Endometrial microvascular endothelial cells (primary cell): ENCODE results near the gene PANK2. TPM values are rescaled to one million over a fixed set of nuclear protein-coding genes. Genes with fewer than 3 reads are reported as not detected.

ENCODE experiments used
- in situ Hi-C: cut with HindIII; loops from 2 replicates; pipeline ENCODE4 v1.10.0; 2017; ENCODE audit warnings: low sequenced_read_pairs, low pct_unique_long_range_greater_than_20kb; ENCODE audit errors: inconsistent ontology term
- total RNA-seq: library from RNA; depleted of rRNA; stranded (reverse); fragments of >200 nt; gene quantifications from one replicate; pipeline ENCODE4 v1.2.3, GENCODE V29; 2015; ENCODE audit errors: inconsistent ontology term

PANK2 gene
- total RNA-seq, 1 donor from 2014 or later = 47.3 TPM

DNA sequence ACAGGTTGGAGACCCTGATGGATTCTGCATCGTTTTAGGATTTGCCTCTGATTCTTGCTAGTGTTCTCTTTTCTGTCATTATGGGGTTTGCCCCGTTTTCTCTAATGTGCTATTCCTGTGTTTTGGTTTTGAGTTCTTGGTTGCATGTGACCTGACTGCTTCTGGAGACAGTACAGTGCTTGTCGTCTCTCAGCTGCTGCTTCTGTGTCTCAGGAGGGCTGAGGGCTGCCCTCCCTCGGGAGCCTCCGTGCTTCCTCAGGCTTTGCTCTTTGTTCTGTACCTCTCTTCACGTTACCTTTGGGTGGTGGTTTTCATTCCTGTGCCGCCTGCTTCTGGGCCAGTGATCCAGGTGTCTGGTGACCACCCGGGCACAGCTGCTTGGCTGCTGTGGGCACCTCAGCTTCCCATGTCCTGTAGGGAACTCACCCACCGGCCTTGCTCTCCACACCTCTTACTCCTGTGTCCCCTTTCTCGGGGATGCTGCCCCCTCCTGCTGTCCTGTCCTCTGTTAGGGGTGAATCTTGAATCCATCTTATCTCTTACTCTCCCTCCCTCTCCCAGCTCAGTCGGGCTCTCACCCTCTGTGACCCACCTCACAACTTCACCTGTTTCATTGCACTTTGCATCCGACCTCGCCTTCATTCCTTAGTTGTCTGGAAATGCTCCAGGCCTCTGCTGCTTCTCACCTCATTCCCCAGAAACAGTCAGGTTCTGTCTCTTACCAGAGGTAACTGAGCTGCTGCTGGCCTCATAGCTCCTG lies 33.2 kb downstream of the PANK2 start:
- in situ Hi-C loops = no loop called here

DNA sequence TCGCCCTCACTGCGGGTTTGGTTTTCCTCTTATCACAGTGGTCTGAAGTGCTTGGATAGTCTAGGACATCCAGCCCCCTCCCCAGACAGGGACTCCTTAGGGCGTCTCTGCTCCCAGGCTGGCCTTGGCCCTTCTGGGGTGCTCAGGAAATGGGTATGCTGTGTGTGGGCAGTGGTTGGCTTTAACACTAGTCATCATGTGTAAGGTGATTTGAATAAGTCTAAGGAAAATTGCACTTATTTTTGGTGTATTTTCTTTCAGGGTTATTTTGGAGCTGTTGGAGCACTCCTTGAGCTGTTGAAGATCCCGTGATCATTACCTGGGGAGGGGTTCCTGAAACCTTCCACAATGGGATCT lies 33.8 kb downstream of the PANK2 start:
- in situ Hi-C loops = no loop called here

DNA sequence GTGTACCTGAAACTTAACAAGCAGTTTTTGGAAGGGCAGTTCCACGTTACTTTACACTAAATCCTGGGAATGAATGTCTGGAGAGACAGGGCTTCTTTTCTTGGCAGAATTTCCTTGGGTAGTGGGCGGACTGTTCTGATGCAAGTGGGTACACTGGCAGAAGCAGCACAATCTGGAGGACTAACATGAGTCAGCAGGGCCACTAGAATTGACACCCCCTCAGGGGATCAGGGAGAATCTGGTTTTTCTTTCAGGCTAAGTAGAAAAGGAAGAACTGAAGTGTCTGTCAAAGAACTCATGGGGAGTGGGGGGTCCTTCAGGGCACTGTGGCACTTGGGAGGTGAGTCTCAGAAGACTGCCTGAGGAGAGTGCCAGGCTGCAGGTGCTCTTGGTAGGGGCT lies 34.6 kb downstream of the PANK2 start:
- in situ Hi-C loops = no loop called here

DNA sequence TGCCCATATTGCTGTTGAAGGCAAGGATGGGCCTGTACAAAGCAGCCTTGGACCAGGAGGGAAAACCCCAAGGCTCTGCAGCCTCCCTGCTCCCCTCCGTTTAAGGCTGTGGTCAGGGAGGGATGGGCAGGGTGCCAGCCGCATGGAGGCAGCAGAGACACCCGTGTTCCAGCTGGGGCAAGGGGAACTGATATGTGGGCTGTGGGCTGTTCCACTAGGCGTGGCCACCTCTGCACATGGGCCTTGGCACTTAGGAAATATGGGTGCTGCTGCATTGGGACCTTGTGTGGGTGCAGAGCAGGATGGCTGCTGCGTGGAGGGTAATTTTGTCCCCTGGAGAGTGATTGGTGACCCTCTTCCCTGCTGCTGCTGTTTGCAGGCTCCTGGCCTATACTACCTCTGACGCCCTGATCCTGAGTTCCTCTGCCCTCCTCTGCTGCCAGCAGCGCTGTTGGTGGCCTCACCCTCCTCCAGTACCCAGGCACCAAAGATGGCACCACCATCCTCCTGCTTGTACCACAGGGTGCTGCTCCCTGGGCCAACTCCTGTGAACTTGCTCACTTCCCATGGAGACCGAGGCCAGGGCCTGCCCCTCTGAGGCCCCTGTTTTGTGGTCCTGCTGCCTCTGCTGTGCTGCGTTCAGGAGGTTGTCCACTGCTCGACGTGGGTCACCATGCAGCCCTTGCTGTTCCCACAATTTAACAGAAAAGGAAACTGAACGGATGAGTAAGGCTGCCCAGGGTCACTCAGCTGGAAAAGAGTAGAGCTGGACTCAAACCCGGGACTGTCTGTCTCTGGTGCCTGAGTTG lies 35.3 kb downstream of the PANK2 start:
- in situ Hi-C loops = no loop called here

DNA sequence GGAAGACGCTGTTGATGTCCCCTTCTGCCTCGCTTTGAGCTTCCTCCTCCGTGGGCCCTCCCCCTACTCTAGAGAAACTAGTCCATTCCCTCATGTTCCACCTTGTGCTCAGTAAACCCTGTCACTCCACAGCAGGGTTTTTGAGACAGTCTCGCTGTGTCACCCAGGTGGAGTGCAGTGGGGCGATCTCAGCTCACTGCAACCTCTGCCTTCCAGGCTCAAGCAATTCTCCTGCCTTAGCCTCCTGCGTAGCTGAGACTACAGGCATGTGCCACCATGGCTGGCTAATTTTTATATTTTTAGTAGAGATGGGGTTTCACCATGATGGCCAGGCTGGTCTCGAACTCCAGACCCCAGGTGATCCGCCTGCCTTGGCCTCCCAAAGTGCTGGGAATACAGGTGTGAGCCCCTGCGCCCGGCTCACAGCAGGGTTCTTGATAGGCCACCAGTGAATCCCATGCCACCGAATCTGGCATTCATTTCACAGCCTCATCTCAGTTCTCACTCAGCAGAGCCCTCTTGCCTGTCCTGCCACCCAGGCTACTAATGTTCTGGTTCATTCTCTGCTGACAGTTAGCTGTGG lies 36.0 kb downstream of the PANK2 start:
- in situ Hi-C loops = no loop called here

DNA sequence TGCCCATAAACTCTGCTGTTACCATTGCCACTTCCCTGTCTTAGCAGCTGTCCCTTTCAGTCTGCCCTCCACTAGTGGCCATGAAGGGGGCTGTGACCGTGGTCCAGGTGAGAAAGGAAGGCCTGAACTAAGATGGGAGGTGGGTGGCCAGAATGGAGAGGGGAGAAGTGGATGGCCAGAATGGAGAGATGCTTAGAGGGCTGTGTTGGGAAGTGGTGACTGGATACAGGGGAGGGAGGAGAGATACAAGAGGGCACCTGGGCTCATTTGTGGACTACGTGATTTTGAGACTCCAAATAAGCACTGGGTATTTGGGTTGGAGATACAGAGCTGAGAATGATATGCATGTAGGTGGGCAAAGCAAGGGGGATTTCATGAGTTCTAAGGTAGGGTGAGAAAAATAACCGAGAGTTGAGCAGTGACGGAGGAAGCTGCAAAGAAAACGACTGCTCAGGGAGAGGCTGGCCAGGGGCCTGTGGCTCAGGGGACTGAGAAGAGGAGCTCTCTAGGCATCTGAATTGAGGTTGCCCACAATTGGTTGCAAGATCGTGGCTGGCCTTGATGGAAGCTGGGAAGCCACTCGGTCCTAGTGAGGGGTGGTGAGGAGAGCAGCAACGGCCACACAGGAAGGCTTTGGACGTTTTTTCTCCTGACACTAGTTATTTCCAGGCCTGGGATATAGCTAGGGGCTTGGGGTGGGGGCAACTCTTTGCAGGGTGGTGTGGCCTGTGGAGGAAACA lies 36.9 kb downstream of the PANK2 start:
- in situ Hi-C loops = no loop called here

DNA sequence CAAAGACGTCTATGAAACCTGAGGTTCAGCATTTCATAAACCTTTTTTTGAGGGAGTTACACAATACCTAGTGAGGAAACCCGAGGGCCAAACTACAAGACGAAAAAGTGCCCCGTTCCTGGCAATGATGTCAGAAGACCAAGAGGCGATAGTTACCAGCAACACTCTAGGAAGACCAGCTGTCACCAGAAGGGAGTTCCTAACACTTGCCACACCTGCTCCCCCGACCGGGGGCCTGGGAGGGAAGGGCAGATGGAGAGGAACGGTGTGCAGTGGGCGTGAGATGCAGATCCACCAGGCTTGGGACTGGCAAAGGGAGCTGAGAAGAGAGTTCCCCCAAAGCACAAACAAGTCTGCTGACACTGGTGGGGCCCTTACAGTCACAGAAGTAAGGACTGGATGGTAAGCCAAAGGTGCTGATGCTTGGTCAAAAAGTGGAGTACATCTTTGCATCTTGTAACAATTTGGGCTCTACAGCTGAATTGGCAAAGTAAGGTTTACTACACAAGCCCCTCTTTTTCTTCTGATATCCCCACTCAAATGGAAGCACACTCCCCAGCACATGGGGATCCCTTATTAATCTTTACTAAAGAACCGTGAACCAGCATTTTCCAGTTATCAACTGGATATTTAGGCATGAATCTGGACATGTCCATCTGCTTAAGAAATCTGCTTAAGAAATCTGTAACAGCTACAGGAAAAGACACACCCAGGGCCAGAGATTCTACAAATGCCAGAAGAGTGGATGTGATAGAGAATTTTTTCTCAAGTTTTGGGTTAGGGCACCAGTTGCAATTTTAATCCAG lies 38.5 kb downstream of the PANK2 start:
- in situ Hi-C loops = no loop called here

DNA sequence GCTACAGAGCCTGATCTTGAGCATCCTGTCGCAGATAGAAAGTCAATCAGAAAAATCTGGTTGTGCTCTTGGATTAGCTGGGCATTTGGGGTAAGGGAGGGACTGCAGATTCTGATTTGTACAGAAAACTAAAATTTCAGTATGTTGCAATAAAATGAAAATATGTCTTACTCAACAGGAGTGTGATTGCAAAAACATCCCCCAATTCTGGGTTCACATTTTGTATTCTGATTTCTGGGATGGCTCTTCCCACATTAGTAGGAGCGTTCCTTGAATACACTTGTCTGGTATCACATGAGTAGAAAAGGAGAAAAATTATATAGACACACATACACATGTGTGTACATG lies 40.5 kb downstream of the PANK2 start:
- in situ Hi-C loops = no loop called here

DNA sequence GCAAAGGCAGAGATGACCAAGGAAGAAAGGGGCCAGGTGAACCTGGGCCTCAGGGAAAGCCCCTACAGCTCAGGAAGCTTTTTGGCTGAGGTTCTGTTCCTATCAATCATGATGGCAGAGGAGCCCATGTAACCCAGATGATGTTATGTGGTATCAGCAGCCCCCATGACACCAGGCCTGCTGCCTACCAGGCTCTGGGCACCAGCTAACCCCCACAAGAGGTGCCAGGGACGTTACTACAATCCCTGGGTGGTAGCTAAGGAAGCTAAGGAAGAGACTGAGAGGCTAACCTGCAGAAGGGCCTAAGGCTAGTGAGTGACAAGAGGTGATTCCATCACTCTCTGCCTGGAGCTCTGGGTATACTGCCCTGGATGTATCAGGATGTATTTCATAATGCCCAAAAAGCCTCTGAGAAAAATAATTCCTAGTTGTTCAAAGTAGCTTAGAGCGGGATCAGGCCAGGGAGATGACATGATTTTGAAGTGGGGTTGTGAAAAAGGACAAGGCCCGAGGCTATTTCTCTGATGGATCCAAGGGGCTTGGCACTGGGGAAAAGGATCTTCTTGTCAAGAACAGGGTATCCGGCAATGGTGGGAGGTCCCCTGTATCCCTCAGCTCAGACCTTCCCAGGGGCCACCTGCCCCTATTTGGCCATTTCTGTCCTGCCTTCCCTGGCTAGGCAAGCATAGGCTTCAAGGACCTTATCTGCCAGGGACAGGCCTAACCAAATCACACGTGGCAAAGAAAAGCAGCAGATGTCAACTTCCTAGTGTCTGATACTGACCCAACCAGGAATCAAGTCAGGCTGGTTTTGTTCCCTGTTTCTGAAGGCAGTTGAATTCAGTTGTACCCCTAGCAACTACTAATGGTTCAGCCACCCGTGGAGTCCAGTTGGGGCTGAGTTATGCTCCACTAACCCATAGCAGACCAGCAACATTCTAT lies 41.3 kb downstream of the PANK2 start:
- in situ Hi-C loops = no loop called here

DNA sequence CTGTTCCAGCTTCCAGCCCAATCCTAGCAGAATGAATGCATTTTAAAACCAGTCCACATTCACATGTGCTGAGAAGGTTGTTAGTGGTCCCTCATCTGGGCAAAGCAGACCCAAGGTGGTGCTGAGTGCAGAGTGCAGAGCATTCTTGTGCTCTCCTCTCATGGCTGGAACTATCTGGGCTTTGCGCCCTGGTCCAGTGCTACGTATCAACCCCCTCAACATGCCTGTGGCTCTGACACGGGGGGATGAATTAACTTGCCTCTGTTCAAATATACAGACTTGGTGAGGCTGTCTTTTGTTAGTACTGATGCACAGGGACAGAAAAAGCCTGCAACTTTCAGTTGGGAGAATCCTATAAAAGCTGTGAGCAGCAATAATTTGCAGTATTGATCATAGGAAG lies 42.5 kb downstream of the PANK2 start:
- in situ Hi-C loops = no loop called here

DNA sequence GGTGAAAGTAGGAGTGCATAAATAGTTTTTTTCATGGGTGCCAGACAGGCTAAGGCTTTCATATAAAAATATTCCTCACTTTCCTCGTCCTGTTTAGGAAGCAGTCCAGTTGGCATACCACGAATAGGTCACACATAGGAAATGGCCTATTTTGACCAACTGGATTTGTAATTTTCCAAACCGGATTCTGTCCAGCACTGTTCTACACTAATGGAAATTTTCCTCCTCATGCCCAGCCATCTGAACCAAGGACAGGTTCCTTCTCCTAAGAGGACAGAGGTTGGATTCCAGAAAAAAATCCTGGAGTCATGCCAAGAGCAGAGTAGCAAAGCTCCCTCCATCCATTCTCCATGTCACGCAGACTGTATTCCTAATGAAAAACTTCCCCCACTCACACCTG lies 43.1 kb downstream of the PANK2 start:
- in situ Hi-C loops = no loop called here

DNA sequence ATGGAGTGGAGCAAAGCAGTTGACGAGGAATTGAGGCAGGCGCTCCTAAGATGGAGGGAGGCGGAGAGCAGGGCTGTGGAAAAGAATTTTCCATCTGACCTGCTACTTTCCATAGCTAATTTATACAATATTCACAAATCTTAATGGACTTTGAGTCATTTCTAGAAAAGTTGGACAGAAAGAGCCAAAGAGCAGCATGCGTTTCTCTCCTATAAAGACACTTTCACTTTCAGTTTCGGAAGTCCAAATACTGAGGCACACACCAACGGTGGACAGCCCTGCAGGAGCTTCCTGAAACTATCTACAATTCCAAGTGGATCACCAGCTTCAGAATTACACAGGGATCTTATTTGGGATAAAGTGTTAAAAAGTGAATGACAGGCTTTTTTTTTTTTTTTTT lies 43.5 kb downstream of the PANK2 start:
- in situ Hi-C loops = no loop called here

DNA sequence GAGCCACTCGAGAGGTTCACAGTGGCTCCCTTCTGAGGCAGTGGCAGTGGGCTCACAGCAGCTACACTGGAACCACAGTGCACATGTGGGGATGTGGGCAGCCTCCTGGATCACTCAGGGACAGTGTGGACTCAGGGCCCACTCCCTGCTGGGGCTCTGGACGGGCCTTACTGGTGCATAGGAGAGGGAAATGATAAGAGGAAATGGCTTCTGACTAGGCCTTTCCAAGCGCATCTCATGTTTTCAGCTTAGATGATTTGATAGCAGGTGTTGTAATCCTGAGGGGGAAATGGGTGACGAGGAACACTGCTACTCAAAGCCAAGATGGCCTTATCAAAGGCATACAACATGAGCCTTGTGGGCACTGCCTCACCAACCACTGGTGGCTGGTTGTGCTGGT lies 44.0 kb downstream of the PANK2 start:
- in situ Hi-C loops = no loop called here

DNA sequence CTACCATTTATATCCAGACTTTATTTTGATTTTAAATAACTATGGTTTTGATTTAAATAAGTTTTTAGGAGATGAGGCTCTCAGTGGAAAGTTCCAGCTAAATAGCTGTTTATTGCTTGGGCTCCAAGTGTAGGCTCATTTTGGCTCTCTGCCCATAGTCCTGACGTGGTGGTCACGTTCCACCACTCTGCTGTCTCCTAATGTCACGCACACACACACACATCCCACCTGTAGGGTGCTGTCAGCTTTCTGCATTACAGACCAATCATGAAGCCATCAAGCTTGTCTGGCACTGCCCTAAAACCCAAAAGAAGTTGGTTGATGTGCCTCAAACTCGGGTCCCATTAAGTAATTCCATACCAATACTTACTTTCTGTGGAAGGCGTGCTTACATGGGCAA lies 45.4 kb downstream of the PANK2 start:
- in situ Hi-C loops = no loop called here

DNA sequence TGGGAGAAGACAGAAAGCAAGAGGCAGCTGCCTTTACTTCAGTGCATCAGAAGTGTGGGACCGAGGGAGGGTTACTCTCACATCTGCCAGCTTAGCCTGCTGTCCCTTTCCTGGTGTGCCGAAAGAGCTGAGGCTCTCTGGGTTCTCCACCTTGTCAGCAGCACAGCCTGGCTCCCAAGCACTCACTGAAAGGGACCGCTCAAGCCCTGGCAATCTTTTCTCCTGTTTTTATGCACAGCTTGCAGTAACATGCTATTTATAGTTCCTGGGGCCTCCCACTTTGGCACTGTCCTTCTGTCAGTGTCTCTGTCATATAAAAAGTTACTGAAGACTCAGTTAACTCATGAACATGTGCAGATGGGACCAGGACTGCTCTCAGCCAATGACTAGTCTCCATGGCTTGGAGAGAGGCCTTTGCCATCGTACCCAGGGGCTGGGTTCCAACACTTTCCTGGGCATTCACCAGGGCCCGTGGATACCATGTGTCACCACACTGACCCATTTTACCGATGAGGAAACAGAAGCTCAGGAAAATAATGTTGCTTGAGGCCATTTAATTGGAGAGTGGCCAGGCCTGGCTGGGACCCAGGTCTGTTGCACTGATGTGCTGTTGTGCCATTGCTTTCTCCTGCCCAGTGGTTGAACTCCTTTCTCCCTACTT lies 46.2 kb downstream of the PANK2 start:
- in situ Hi-C loops = no loop called here

DNA sequence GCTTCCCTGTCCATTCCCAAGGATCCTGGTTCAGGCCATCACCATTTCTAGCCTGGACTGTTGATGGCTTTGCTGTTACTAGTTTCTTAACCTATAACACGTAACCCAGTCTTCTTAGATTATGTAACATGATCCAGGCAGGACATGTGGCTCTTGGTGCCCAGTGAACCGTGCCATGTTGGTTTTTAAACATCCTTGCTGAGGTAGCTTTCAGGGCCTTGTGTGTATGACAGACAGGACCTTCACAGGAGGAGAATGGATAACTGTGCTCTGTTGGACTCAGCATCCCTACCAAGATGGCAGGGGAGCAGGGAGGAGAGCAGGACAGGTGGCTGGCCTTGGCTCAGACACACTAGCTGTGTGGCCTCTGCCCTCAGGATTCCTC lies 46.8 kb downstream of the PANK2 start:
- in situ Hi-C loops = no loop called here

DNA sequence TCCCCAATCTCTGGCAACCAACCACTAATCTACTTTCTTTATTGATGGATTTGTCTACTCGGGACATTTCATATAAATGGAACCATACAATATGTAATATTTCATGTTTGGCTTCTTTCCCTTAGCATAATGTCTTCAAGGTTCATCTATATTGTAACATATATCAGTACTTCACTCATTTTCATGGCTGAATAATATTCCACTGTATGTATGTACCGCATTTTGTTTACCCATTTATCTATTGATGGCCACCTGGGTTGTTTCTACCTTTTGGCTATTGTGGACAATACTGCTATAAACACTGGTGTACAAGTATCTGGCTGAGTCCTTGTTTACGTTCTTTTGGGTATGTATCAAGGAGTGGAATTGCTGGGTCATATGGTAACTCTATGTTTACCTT lies 48.4 kb downstream of the PANK2 start:
- in situ Hi-C loops = no loop called here
